Measurements from ENCODE around the gene LRP2. TPM values are rescaled to one million over a fixed set of nuclear protein-coding genes. Genes with fewer than 3 reads are reported as not detected.
A peak's percentile ranks its signal among the peaks of the same experiment; 100 is the strongest.

The LRP2 gene
- total RNA-seq, 1 donor, result under 0.01 TPM

DNA sequence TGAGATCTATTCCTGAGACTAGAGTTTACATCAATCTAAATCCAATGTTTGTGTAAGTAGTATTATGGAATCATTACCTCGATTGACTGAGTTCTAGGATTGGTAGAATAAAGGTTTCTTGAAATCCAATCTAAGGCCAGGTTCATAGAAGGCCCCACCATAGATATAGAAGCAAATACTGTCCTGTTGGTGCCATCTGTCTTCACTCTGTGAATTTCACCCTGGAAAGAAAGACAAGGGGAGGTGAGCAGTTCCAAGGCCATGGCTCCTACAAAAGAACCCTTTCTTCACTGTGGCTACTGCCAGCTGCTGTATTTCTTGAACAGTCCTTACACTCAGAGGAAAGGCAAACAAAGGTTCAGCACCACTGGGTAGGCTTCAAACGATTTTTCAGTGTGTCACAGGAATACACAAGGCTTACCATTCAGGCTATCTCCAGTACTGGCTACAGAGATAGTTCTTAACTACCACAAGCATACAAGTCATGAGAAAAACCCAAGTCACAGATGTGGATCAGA, 137.0 kb downstream of the LRP2 start:
- TF ChIP-seq, protein P1, sequence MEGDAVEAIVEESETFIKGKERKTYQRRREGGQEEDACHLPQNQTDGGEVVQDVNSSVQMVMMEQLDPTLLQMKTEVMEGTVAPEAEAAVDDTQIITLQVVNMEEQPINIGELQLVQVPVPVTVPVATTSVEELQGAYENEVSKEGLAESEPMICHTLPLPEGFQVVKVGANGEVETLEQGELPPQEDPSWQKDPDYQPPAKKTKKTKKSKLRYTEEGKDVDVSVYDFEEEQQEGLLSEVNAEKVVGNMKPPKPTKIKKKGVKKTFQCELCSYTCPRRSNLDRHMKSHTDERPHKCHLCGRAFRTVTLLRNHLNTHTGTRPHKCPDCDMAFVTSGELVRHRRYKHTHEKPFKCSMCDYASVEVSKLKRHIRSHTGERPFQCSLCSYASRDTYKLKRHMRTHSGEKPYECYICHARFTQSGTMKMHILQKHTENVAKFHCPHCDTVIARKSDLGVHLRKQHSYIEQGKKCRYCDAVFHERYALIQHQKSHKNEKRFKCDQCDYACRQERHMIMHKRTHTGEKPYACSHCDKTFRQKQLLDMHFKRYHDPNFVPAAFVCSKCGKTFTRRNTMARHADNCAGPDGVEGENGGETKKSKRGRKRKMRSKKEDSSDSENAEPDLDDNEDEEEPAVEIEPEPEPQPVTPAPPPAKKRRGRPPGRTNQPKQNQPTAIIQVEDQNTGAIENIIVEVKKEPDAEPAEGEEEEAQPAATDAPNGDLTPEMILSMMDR (IDR thresholded peaks at IDR 0.05; ENCODE audit: insufficient read depth, low read depth, low read length), result no peak
- DNase-seq (ENCODE audit: low read depth), result no peak
- H3K4me3 ChIP-seq (ENCODE audit: low read depth, low read length), result no peak overlapping the region

DNA sequence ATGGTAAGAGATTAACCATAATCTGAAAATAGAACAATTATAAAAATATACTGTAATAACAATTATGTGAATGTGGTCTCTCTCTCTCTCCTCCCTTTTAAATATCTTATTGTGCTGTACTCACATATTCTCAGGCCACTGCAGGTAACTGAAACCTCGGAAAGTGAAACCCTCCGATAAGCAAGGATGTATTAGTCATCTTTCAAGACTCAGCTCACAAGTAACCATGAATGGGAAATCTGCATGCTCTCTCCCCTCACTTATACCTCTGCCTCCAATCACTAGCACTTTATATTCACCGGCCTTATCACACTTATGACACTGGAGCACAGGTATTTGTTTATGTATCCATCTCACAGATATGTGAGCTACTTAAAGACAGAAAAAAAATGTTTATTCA, 139.7 kb downstream of the LRP2 start:
- TF ChIP-seq, protein P1 (IDR thresholded peaks at IDR 0.05; ENCODE audit: insufficient read depth, low read depth, low read length), result no peak
- no peak for DNase-seq (ENCODE audit: low read depth)
- no peak overlapping the region for H3K4me3 ChIP-seq (ENCODE audit: low read depth, low read length)

DNA sequence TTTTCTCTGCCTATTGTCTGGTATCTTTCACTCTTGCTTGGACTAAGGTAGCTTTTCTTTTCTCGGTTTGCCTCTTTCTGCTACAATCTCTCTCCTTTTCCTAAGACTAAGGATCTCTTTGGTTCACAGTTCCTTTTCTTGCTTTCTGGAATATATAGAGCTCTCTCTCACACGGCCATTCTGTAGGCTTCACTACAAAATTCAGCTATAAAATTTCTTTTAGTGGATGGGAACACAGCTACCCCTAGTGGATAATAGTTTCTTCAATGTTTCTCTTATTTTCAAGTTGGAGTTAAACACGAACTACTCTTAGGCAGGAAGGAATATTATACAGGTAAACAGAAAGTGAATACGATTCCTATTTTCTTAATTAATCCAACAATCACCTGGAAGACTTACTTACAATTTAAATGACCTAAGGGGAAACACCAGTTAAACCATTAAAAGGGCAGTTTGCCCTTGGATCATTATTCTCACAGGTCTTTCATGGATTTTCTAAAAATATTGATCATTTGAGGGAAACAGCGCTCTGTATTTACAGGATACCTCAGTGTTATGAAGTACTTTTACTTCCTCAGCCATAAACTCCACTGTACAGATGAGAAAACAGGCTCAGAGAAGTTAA, 140.5 kb downstream of the LRP2 start:
- no peak for DNase-seq (ENCODE audit: low read depth)
- TF ChIP-seq, protein P1 (IDR thresholded peaks at IDR 0.05; ENCODE audit: insufficient read depth, low read depth, low read length), result peak; percentile 41
- no peak overlapping the region for H3K4me3 ChIP-seq (ENCODE audit: low read depth, low read length)

DNA sequence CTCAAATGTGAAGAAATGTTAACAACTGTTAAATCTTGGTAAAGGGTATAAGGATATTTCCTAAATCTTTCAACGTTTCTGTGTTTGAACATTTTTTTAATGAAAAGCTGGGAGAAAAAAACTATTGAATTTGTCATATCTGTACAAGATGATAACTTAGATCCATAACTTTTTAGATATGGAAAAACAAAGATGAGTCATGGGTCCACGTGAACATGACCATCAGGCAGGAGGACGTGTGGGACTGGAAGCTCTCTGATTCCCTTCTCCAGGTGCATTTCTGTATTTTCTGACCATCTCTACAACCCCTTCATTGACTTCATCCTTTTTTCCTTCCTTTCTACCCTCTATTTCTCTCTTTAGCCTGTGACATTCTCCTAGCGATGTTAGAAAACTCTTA, 151.4 kb downstream of the LRP2 start:
- TF ChIP-seq, protein P1 (IDR thresholded peaks at IDR 0.05; ENCODE audit: insufficient read depth, low read depth, low read length), result no peak
- H3K4me3 ChIP-seq (ENCODE audit: low read depth, low read length), result no peak overlapping the region
- no peak for DNase-seq (ENCODE audit: low read depth)

DNA sequence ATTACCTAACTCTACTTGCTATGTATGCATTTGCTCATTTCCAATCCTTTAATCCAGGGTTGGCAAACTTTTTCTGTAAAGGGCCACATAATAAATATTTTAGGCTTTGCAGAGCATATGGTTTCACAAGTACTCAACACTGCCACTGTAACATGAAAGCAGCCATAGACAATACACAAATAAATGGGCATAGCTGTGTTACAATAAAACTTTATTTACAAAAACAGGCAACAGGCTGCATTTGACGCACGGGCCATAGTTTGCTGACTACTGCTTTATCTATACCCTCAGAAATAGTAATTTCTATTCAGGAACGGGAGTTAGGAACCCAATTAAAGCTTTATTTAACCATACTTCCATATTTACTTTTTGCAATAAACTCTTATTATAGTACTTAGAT, 154.3 kb downstream of the LRP2 start:
- no peak overlapping the region for H3K4me3 ChIP-seq (ENCODE audit: low read depth, low read length)
- TF ChIP-seq, protein P1 (IDR thresholded peaks at IDR 0.05; ENCODE audit: insufficient read depth, low read depth, low read length), result no peak
- DNase-seq (ENCODE audit: low read depth), result no peak

DNA sequence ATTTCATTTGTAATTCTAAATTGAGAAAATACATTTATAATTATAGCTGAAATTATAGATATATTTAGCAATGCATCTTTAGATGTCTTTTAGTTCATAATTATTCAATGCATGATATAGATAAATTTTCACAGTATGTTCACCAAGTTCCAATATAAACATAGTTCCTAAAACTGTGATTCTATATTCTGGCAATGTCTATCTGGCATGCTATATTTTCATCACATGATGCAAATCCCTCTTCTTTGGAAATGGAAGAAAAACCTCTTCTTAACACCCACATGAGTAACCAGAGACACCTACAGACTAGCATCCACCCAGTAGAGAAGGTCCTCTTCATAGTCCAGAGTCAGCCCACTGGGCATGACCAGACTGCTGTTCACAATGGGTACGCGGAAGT, 157.2 kb downstream of the LRP2 start:
- DNase-seq (ENCODE audit: low read depth), result no peak
- H3K4me3 ChIP-seq (ENCODE audit: low read depth, low read length), result no peak overlapping the region
- TF ChIP-seq, protein P1 (IDR thresholded peaks at IDR 0.05; ENCODE audit: insufficient read depth, low read depth, low read length), result no peak

DNA sequence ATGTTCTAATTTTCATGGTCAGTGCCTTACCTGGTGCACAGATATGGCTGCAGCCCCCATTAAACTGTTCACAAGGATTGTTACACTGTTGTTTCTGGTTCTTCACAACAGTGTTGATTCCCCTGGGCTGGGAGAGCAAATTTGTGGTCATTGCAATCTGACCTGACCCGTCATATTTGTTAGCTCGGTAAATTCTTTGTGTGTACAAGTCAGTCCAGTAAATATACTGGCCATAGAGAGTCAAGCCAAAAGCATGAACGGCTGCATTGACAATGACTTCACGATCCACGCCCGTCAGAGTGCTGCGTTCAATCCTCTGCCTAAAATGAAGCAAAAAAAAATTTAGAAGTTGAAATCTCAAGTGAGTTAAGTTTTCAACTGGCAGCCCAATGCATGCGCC, 158.4 kb downstream of the LRP2 start:
- TF ChIP-seq, protein P1 (IDR thresholded peaks at IDR 0.05; ENCODE audit: insufficient read depth, low read depth, low read length), result no peak
- DNase-seq (ENCODE audit: low read depth), result no peak
- no peak overlapping the region for H3K4me3 ChIP-seq (ENCODE audit: low read depth, low read length)
